ENCODE results near the gene HOXB3. TPM values are rescaled to one million over a fixed set of nuclear protein-coding genes. Genes with fewer than 3 reads are reported as not detected.
A peak's percentile ranks its signal among the peaks of the same experiment; 100 is the strongest.

The HOXB3 gene
- total RNA-seq, 3 donors from 2014 or later (not counting 1 experiment from before 2014, with no cell fraction given), result 7.9 to 15.6 (median 15.3) TPM

DNA sequence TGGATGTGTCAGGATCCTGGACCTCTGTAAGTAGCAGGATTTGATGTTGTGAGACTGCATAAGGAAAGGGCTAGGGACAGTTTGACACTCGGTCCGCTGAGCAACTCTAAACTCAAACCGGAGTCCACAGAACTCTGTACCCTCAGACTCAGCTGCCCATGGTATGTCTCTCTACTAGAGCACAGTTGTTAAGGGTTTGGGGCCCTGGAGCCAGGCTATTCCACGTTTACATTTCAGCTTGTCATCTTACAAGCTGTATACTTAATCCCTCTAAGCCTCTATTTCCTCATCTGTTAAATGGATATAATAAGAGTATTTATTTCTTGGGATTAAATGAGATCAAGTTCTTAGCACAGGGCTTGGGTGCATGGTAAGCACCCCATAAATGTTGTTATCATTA lies 87.1 kb downstream of the HOXB3 start:
- Mint-ChIP-seq H3K36me3 (no peaks in the 10 kb centered on the region), H3K4me1 (peaks cover 13 to 14% of the 10 kb centered on the region in 2 donors), H3K4me3 (no peak overlapping the region), H3K27me3 (ENCODE audit: low read depth in 2 of 2) (peaks cover 3 to 6% of the 10 kb centered on the region in 2 donors), H3K9me3 (no peaks in the 10 kb centered on the region), H3K27ac (peak overlapping the region in 1 of 2 donors; percentile 68)
- H3K9me3 ChIP-seq (ENCODE audit: control insufficient read depth, insufficient read depth, low read length), result no peaks in the 10 kb centered on the region
- no peaks in the 10 kb centered on the region for H3K27me3 ChIP-seq (ENCODE audit: control insufficient read depth, insufficient read depth, low read length)
- intact Hi-C loops (cut with micrococcal nuclease), result no loop called here
- no peak for DNase-seq
- no peak for ATAC-seq
- H3K4me3 ChIP-seq (ENCODE audit: low read length), result no peak overlapping the region
- TF ChIP-seq, protein P1, sequence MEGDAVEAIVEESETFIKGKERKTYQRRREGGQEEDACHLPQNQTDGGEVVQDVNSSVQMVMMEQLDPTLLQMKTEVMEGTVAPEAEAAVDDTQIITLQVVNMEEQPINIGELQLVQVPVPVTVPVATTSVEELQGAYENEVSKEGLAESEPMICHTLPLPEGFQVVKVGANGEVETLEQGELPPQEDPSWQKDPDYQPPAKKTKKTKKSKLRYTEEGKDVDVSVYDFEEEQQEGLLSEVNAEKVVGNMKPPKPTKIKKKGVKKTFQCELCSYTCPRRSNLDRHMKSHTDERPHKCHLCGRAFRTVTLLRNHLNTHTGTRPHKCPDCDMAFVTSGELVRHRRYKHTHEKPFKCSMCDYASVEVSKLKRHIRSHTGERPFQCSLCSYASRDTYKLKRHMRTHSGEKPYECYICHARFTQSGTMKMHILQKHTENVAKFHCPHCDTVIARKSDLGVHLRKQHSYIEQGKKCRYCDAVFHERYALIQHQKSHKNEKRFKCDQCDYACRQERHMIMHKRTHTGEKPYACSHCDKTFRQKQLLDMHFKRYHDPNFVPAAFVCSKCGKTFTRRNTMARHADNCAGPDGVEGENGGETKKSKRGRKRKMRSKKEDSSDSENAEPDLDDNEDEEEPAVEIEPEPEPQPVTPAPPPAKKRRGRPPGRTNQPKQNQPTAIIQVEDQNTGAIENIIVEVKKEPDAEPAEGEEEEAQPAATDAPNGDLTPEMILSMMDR (IDR thresholded peaks at IDR 0.05), result no peak
- no peak overlapping the region for H3K27ac ChIP-seq (ENCODE audit: low read length)
- H3K4me1 ChIP-seq (ENCODE audit: control insufficient read depth, insufficient read depth, low read length), result peaks cover 4% of the 10 kb centered on the region
- no peaks in the 10 kb centered on the region for H3K36me3 ChIP-seq (ENCODE audit: control insufficient read depth, insufficient read depth, low read length)
- WGBS (ENCODE audit: insufficient coverage), result 81% methylated on average over 4 of the region's 4 CpGs

DNA sequence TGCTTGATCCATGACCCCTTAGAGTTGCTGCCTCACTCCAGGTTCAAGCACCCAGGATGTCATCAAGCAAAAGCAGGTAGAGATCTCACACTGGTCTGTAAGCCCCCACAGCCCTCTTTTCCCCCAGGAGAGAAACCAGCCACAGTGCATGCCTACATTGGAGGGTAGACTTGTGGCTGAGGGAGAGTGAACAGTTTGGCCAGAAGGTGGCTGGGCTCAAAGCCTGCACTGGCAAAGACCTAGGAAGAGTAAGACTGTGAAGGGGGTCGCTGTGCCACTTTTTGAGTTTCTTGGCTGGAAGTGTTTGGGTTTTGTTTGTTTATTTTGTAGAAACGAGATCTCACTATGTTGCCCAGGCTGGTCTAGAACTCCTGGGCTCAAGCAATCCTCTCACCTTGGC lies 87.7 kb downstream of the HOXB3 start:
- H3K27me3 ChIP-seq (ENCODE audit: control insufficient read depth, insufficient read depth, low read length), result no peaks in the 10 kb centered on the region
- H3K9me3 ChIP-seq (ENCODE audit: control insufficient read depth, insufficient read depth, low read length), result no peaks in the 10 kb centered on the region
- no peak overlapping the region for H3K4me3 Mint-ChIP-seq
- intact Hi-C loops (cut with micrococcal nuclease), result no loop called here
- peaks cover 13 to 14% of the 10 kb centered on the region in 2 donors for H3K4me1 Mint-ChIP-seq
- H3K27ac Mint-ChIP-seq, result peak overlapping the region in 1 of 2 donors; percentile 69
- ATAC-seq (no peak), DNase-seq (no peak)
- no peaks in the 10 kb centered on the region for H3K36me3 Mint-ChIP-seq
- peaks cover 4% of the 10 kb centered on the region for H3K4me1 ChIP-seq (ENCODE audit: control insufficient read depth, insufficient read depth, low read length)
- H3K4me3 ChIP-seq (ENCODE audit: low read length), result no peak overlapping the region
- H3K27ac ChIP-seq (ENCODE audit: low read length), result no peak overlapping the region
- peaks cover 6 to 11% of the 10 kb centered on the region in 2 donors for H3K27me3 Mint-ChIP-seq (ENCODE audit: low read depth in 2 of 2)
- TF ChIP-seq, protein P1 (IDR thresholded peaks at IDR 0.05), result no peak
- no peaks in the 10 kb centered on the region for H3K36me3 ChIP-seq (ENCODE audit: control insufficient read depth, insufficient read depth, low read length)
- 67% methylated on average over 2 of the region's 2 CpGs for WGBS (ENCODE audit: insufficient coverage)
- H3K9me3 Mint-ChIP-seq, result no peaks in the 10 kb centered on the region

DNA sequence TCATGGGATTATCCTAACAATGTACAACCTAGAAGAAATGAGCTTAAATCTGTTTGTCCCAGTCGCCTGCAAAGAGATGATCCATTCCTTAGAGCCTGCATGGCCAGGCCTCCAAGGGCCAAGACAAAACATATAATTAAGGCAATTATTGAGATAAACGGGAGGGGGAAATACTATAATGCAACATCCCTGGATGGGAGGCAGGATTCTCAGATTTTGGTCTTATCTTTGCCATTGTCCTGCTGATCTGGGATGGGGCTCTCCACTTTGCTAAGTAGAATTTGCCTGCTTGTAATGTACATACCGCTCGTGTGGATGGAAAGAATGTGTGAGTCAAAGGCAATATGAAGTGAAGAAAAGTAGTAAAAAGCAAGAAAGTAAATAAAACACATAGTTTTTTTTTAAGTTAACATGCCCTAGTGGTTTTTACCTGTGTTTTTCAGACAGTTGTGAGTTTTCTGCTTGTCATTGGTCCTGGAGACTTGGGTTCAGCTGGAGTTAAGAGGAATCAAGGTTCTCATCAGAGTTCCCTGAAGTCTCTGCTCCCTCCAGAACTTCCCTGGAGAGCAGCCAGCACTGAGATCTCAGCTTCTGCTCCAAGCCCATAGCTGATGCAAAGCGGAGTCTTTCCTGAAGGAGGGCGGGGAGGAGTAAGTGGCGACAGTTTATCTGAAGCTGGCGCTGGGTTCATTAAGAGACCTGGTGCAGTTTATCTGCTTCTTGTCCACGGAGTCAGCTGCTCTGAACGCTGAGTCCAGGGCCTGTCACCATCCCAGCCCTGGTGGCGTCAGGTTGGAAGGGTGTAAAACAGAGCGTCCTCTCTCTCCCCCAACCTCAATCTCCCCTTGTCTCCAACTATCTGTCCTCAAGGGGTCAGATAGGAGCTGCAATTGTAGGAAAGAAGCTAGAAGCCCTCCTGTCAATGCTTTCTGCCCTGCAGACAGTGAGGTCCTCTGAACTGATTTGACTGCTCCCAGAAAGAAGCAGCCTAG lies 89.3 kb downstream of the HOXB3 start:
- Mint-ChIP-seq H3K4me3 (no peak overlapping the region), H3K36me3 (no peaks in the 10 kb centered on the region), H3K4me1 (peaks cover 8 to 9% of the 10 kb centered on the region in 2 donors), H3K27ac (no peak overlapping the region), H3K27me3 (ENCODE audit: low read depth in 2 of 2) (peaks cover 8 to 11% of the 10 kb centered on the region in 2 donors), H3K9me3 (no peaks in the 10 kb centered on the region)
- H3K27ac ChIP-seq (ENCODE audit: low read length), result no peak overlapping the region
- TF ChIP-seq, protein P1 (IDR thresholded peaks at IDR 0.05), result no peak
- intact Hi-C loops (cut with micrococcal nuclease), result no loop called here
- H3K36me3 ChIP-seq (ENCODE audit: control insufficient read depth, insufficient read depth, low read length), result no peaks in the 10 kb centered on the region
- H3K4me3 ChIP-seq (ENCODE audit: low read length), result no peak overlapping the region
- no peak for ATAC-seq
- 92% methylated on average over 10 of the region's 12 CpGs for WGBS (ENCODE audit: insufficient coverage)
- peak in 1 of 2 donors; percentile 38 for DNase-seq
- no peaks in the 10 kb centered on the region for H3K9me3 ChIP-seq (ENCODE audit: control insufficient read depth, insufficient read depth, low read length)
- H3K4me1 ChIP-seq (ENCODE audit: control insufficient read depth, insufficient read depth, low read length), result peaks cover under 1% of the 10 kb centered on the region
- no peaks in the 10 kb centered on the region for H3K27me3 ChIP-seq (ENCODE audit: control insufficient read depth, insufficient read depth, low read length)
